ENCODE results near the gene CASD1. TPM values are rescaled to one million over a fixed set of nuclear protein-coding genes. Genes with fewer than 3 reads are reported as not detected.

CASD1 gene
- polyA plus RNA-seq, 2 of the 4 experiments (the other 2 are of a cell fraction): 16.3 to 35.4 TPM

GRCh38 chr7:94481279-94481678, 28.3 kb upstream of the CASD1 start:
- ATAC-seq (no peak), DNase-seq (ENCODE audit: low read depth in 1 of 2, low spot score in 1 of 2) (no peak), FAIRE-seq (no peak)
- POLR2A ChIA-PET: no interaction called here
- WGBS (ENCODE audit: missing lambda C conversion rate): 92% methylated on average over 3 of the region's 3 CpGs
- Histone ChIP-seq H3K4me2 (no peak overlapping the region), H3K9me3 (no peaks in the 10 kb centered on the region), H3K27ac (no peak overlapping the region), H3K4me3 (no peak overlapping the region), H3K4me1 (0 out of 3 replicates have a peak, but pooled peaks cover 3% of the 10 kb centered on the region)
- CTCF ChIA-PET: no interaction called here
- TF ChIP-seq FOSB (CRISPR knock-in tag; IDR thresholded peaks at IDR 0.05): no peak
- TF ChIP-seq REST (IDR thresholded peaks at IDR 0.05): no peak
- no peak for TF ChIP-seq HES2 (IDR thresholded peaks at IDR 0.05)
- TF ChIP-seq SMC3 (IDR thresholded peaks at IDR 0.05): no peak
- no peak for TF ChIP-seq PBX3 (IDR thresholded peaks at IDR 0.05)
- TF ChIP-seq E2F6 (IDR thresholded peaks at IDR 0.05; ENCODE audit: borderline replicate concordance, low read depth): no peak
- TF ChIP-seq HOXB13 (CRISPR knock-in tag; IDR thresholded peaks at IDR 0.05; ENCODE audit: low read depth): no peak
- no peak for TF ChIP-seq CBX8 (IDR thresholded peaks at IDR 0.05)
- no peak for TF ChIP-seq ESRRA (IDR thresholded peaks at IDR 0.05; ENCODE audit: borderline replicate concordance, low read length)
- no peak for TF ChIP-seq RFX5 (IDR thresholded peaks at IDR 0.05)
- no peak for TF ChIP-seq USF2 (IDR thresholded peaks at IDR 0.05)
- TF ChIP-seq SREBF2 (IDR thresholded peaks at IDR 0.05): no peak
- TF ChIP-seq FOXS1 (CRISPR knock-in tag; IDR thresholded peaks at IDR 0.05): no peak
- TF ChIP-seq TFCP2L1 (CRISPR knock-in tag; IDR thresholded peaks at IDR 0.05): no peak

- TF ChIP-seq ZFP36 (IDR thresholded peaks at IDR 0.05; ENCODE audit: borderline replicate concordance, partially characterized antibody): no peak
- TF ChIP-seq ZNF302 (CRISPR knock-in tag; IDR thresholded peaks at IDR 0.05): no peak
- TF ChIP-seq HES2 (IDR thresholded peaks at IDR 0.05): no peak
- no peak for TF ChIP-seq FOSL2 (IDR thresholded peaks at IDR 0.05)
- no peak for TF ChIP-seq FOSL2 (CRISPR knock-in tag; IDR thresholded peaks at IDR 0.05)
- TF ChIP-seq FOXS1 (CRISPR knock-in tag; IDR thresholded peaks at IDR 0.05): no peak
- no peak for TF ChIP-seq CEBPB (IDR thresholded peaks at IDR 0.05)
- TF ChIP-seq RCOR1 (IDR thresholded peaks at IDR 0.05; ENCODE audit: low read depth, low read length): no peak
- no peak for TF ChIP-seq JUNB (IDR thresholded peaks at IDR 0.05)
- no peak for TF ChIP-seq ATOH8 (CRISPR knock-in tag; IDR thresholded peaks at IDR 0.05; ENCODE audit: low read depth)
- TF ChIP-seq POLR2AphosphoS2 (conservative IDR thresholded peaks at IDR 0.05; ENCODE audit: low read length): no peak
- no peak for TF ChIP-seq REST (IDR thresholded peaks at IDR 0.05)
- TF ChIP-seq NPAS2 (CRISPR knock-in tag; IDR thresholded peaks at IDR 0.05; ENCODE audit: borderline replicate concordance): no peak
- 0 out of 3 replicates have a peak, but pooled peaks cover 3% of the 10 kb centered on the region for H3K4me1 ChIP-seq
- no peak overlapping the region for H3K4me2 ChIP-seq
- no peak for FAIRE-seq
- WGBS (ENCODE audit: missing lambda C conversion rate): 88% methylated on average over 9 of the region's 9 CpGs
- no peak overlapping the region for H3K4me3 ChIP-seq
- no peak for ATAC-seq
- no peak overlapping the region for H3K27ac ChIP-seq
- ChIA-PET POLR2A (no interaction called here), CTCF (no interaction called here)
- no peak for DNase-seq (ENCODE audit: low read depth in 1 of 2, low spot score in 1 of 2)
- H3K9me3 ChIP-seq: no peaks in the 10 kb centered on the region
Measured at GRCh38 chr7:94482796-94483195, 26.8 kb upstream of the CASD1 start.
